ENCODE data around the gene RGS7.

RGS7 gene

GRCh38 chr1:240965581-240966091 is 391.4 kb downstream of the RGS7 start:
- Histone ChIP-seq H3K79me2 (ENCODE audit: insufficient read depth, low read length) (no peaks in the 10 kb centered on the region), H3K9me3 (ENCODE audit: insufficient read depth, low read depth, low read length) (no peaks in the 10 kb centered on the region), H4K20me1 (ENCODE audit: insufficient read depth, low read length, poor library complexity, severe bottlenecking) (no peaks in the 10 kb centered on the region), H3K9me2 (replicated peaks; ENCODE audit: low read depth, low read length) (no peaks in the 10 kb centered on the region), H3K4me1 (ENCODE audit: insufficient read depth, low read length, poor library complexity, severe bottlenecking) (no peaks in the 10 kb centered on the region), H3K4me3 (ENCODE audit: low read length, poor library complexity, severe bottlenecking) (no peak overlapping the region), H3F3A (ENCODE audit: low read depth) (no peaks in the 10 kb centered on the region), H3K27me3 (ENCODE audit: insufficient read depth, low read length, poor library complexity, severe bottlenecking) (no peaks in the 10 kb centered on the region), H2AFZ (ENCODE audit: low read length) (no peak overlapping the region), H3K4me2 (ENCODE audit: low read depth, low read length, poor library complexity, severe bottlenecking) (no peak overlapping the region), H3K36me3 (ENCODE audit: insufficient read depth, low read length) (no peaks in the 10 kb centered on the region), H3K9ac (ENCODE audit: low read depth, low read length, poor library complexity, severe bottlenecking) (no peak overlapping the region)
- TF ChIP-seq CTCF (conservative IDR thresholded peaks at IDR 0.05; ENCODE audit: low read length) (no peak), EZH2phosphoT487 (IDR thresholded peaks at IDR 0.05; ENCODE audit: borderline replicate concordance) (no peak)

- Histone ChIP-seq H2AFZ (ENCODE audit: low read length) (no peak overlapping the region), H3K4me1 (ENCODE audit: insufficient read depth, low read length, poor library complexity, severe bottlenecking) (no peaks in the 10 kb centered on the region), H4K20me1 (ENCODE audit: insufficient read depth, low read length, poor library complexity, severe bottlenecking) (no peaks in the 10 kb centered on the region), H3K27me3 (ENCODE audit: insufficient read depth, low read length, poor library complexity, severe bottlenecking) (no peaks in the 10 kb centered on the region), H3K4me2 (ENCODE audit: low read depth, low read length, poor library complexity, severe bottlenecking) (no peak overlapping the region), H3K4me3 (ENCODE audit: low read length, poor library complexity, severe bottlenecking) (no peak overlapping the region), H3K36me3 (ENCODE audit: insufficient read depth, low read length) (no peaks in the 10 kb centered on the region), H3K9me2 (replicated peaks; ENCODE audit: low read depth, low read length) (no peaks in the 10 kb centered on the region), H3K9me3 (ENCODE audit: insufficient read depth, low read depth, low read length) (no peaks in the 10 kb centered on the region), H3K9ac (ENCODE audit: low read depth, low read length, poor library complexity, severe bottlenecking) (no peak overlapping the region), H3K79me2 (ENCODE audit: insufficient read depth, low read length) (no peaks in the 10 kb centered on the region), H3F3A (ENCODE audit: low read depth) (no peaks in the 10 kb centered on the region)
- TF ChIP-seq EZH2phosphoT487 (IDR thresholded peaks at IDR 0.05; ENCODE audit: borderline replicate concordance) (no peak), CTCF (conservative IDR thresholded peaks at IDR 0.05; ENCODE audit: low read length) (no peak)
These were observed 394.9 kb downstream of the RGS7 start for GRCh38 chr1:240962086-240962485.

GRCh38 chr1:240956424-240956823 is 400.6 kb downstream of the RGS7 start:
- no peaks in the 10 kb centered on the region for H3K9me2 ChIP-seq (replicated peaks; ENCODE audit: low read depth, low read length)

More at GRCh38 chr1:240956424-240956823, 400.6 kb downstream of the RGS7 start:
- H3K9ac ChIP-seq (ENCODE audit: low read depth, low read length, poor library complexity, severe bottlenecking): no peak overlapping the region
- no peak overlapping the region for H2AFZ ChIP-seq (ENCODE audit: low read length)
- H4K20me1 ChIP-seq (ENCODE audit: insufficient read depth, low read length, poor library complexity, severe bottlenecking): no peaks in the 10 kb centered on the region
- no peaks in the 10 kb centered on the region for H3K79me2 ChIP-seq (ENCODE audit: insufficient read depth, low read length)
- H3F3A ChIP-seq (ENCODE audit: low read depth): no peaks in the 10 kb centered on the region
- no peaks in the 10 kb centered on the region for H3K27me3 ChIP-seq (ENCODE audit: insufficient read depth, low read length, poor library complexity, severe bottlenecking)
- H3K4me1 ChIP-seq (ENCODE audit: insufficient read depth, low read length, poor library complexity, severe bottlenecking): no peaks in the 10 kb centered on the region
- TF ChIP-seq EZH2phosphoT487 (IDR thresholded peaks at IDR 0.05; ENCODE audit: borderline replicate concordance): no peak
- no peak for TF ChIP-seq CTCF (conservative IDR thresholded peaks at IDR 0.05; ENCODE audit: low read length)
- H3K9me3 ChIP-seq (ENCODE audit: insufficient read depth, low read depth, low read length): no peaks in the 10 kb centered on the region
- no peak overlapping the region for H3K4me2 ChIP-seq (ENCODE audit: low read depth, low read length, poor library complexity, severe bottlenecking)
- no peaks in the 10 kb centered on the region for H3K36me3 ChIP-seq (ENCODE audit: insufficient read depth, low read length)
- no peak overlapping the region for H3K4me3 ChIP-seq (ENCODE audit: low read length, poor library complexity, severe bottlenecking)
